ENCODE results near the gene ANKRD16.
A peak's percentile ranks its signal among the peaks of the same experiment; 100 is the strongest.
"Not testable (repeated sequence)": the region's sequence is repeated elsewhere in the genome, so short reads cannot be mapped to it uniquely, and the experiment has no call there.

The ANKRD16 gene

GRCh38 chr10:5871596-5871995 is 18.1 kb downstream of the ANKRD16 start:
- ATAC-seq: no peak

GRCh38 chr10:5869156-5869555 is 20.5 kb downstream of the ANKRD16 start:
- no peak for ATAC-seq

- ATAC-seq: not testable (repeated sequence)
These were observed 21.3 kb downstream of the ANKRD16 start for GRCh38 chr10:5868383-5868782.

GRCh38 chr10:5867091-5867615 is 22.5 kb downstream of the ANKRD16 start:
- ATAC-seq: not testable (repeated sequence)

GRCh38 chr10:5866451-5867081 is 23.1 kb downstream of the ANKRD16 start:
- not testable (repeated sequence) for ATAC-seq

DNA sequence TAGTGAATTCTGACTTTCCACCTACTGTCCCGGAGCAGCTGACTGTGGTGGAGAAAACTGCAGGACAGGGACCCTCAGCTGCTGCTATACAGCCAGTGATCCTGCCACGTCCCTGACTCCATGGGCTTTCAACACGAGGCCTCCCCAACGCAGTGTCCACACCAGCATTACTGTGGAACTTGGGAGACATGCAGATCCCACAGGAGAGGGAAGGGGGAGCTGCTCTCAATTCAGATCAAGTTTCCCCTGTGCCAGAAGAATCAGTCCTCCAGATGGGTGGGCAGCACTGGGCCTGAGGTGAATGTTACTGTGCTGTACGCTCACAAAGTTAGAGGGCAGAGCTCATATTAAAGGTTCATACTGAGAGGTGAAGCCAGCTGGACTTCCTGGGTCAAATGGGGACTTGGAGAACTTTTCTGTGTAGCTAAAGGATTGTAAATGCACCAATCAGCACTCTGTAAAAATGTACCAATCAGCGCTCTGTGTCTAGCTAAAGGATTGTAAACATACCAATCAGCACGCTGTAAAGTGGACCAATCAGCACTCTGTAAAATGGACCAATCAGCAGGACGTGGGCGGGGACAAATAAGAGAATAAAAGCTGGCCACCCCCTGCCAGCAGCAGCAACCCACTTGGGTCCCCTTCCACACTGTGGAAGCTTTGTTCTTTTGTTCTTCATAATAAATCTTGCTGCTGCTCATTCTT is 26.6 kb downstream of the ANKRD16 start:
- ATAC-seq: not testable (repeated sequence)

DNA sequence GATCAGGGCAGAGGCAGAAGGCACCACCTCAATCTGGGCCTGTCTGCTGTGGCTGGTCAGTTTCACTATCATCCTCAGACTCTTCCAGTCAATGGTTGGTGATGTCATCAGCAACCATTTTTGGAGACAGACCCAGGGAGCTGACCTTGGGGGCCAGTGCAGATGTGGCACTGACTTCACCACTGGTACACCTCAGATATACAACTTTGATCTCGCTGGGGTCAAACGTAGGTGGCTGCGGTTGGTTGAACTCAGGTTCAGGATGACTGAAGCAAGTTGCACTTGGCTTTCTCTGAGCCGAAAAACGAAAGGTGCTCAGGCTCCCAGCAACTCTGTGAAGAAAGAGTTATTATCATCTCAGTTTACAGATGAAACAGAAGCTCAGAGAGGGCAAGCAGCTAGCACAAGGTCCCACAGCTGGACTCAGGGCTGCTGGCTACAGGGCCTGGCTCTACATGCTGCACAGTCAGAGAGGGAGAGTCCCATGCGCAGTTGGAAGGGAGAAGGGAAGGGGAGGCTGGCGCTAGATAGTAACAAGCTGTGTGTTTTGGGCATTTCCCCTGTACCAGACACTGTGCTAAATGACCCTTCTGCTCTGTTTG is 27.2 kb downstream of the ANKRD16 start:
- peak; percentile 74 to 78 for ATAC-seq

GRCh38 chr10:5860066-5860465 is 29.6 kb downstream of the ANKRD16 start:
- ATAC-seq: no peak

DNA sequence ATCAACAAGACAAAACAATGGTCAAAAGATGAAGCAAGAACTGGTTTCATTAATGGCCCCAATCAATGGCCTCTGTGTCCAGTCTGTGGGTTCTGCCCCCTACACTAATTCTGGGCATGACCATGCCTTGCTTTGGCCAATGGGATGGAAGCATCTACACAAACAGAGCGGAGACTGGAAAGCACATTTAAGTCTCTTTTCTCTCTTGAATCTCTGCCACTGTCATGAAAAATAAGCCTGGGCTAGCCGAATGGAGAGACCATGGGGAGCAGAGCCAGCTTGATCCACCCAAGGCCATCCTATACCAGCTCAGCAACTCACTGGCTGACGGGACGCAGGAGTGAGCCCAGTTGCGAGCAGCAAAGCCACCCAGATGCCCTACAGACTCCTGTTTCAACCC is 30.9 kb downstream of the ANKRD16 start:
- no peak for ATAC-seq

DNA sequence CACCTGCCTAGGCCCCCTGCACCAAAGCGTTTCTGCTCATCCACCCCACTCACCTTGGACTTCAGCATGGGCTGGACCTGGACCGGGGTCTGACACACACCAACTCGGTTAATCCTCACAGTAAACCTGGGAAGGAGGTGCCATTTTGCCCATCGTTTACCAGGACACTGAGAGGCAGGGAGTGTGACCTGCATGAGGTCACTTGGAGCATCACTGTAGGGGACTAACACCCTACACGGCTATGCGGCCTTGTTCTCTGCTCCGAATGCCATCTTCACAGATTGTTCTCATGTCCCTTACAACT is 33.0 kb downstream of the ANKRD16 start:
- no peak for ATAC-seq

DNA sequence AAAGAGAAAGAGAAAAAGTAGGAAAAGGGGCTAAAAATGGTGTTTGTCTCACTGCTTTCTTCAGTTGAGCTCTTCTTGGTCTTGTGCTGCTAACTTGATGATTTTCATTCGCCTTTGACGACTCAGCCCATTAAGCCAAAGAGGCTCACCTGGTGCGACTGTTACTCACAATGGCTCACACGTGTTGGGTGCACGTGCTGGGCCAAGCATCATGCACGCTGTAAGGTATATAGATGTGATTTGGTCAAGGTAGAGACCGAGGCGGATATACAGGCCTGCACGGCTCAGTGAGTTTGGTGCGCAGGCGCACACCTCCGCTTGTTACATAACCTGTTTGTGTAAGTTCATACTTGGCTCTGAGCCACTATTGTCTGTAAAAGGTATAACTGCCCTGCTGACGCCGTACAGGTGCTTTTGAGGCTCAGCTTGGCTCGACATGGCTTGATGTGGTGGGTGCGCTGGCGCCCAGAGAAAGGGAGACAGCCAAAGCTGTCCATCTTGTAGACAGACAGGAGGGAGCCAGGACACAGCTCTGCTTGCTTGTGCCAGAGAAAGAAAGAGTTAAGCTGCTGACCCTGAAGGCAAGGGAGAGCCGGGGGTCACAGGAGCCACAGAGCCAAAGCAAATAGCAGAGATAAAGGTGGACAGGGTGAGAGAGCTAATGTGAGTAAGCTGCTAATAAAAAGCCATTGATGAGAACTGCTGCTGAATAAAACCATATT is 33.6 kb downstream of the ANKRD16 start:
- no peak for ATAC-seq

- no peak for ATAC-seq
These were observed 35.6 kb downstream of the ANKRD16 start for GRCh38 chr10:5854131-5854475.

DNA sequence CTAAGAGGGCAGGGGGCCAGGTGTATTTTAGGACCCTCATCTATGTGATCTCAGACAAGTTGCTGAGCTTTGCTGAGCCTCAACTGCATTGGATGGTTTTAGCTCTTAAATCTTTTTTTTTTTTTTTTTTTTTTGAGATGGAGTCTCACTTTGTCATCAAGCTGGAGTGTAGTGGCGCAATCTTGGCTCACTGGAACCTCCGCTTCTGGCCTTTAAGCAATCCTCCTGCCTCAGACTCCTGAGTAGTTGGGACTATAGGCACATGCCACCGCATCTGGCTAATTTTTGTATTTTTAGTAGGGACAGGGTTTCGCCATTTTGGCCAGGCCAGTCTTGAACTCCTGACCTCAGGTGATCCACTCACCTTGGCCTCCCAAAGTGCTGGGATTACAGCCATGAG is 43.0 kb downstream of the ANKRD16 start:
- not testable (repeated sequence) for ATAC-seq

DNA sequence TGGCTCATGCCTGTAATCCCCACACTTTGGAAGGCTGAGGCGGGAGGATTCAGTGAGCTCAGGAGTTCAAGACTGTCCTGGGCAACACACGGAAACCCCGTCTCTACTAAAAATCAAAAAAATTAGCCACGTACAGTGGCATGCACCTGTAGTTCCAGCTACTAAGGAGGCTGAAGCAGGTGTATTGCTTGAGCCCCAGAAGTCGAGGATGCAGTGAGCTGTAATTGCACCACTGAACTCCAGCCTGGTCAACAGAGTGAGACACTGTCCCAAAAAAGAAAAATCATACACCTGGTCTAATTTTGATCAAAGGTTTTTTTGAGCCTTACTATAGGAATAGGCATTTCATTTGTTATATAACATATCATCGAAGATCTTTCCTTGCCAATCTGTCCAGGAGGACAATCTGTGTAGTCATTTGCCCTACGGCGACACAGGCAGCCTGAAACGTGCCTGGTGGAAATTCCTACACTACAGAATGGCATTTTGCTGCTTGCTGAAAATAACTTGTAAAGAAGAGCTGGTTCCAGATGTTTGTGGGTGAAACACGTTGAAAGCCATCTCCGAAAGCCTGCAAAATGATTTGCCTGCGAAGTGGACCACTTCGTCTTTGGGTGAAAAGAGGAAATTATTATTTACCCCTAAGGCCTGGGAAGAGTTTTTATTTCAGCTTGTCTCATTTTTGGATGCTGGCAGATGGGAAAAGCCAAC is 45.2 kb downstream of the ANKRD16 start:
- ATAC-seq: no peak

- peak; percentile 80 to 86 for ATAC-seq
These were observed 45.9 kb downstream of the ANKRD16 start for GRCh38 chr10:5843686-5844344.

DNA sequence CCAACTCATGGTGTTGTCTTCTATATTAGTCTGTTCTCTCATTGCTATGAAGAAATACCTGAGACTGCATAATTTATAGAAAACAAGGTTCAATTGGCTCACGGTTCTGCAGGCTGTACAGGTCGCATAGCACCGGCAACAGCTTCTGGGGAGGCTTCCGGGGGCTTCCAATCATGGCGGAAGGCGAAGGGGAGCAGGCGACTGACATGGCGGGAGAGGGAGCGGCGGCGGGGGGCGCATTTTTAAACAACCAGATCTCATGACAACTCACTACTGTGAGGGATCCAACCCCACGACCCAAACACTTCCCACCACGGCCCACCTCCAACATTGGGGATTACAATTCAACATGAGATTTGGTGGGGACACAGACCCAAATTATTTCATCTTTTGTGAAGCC is 47.7 kb downstream of the ANKRD16 start:
- ATAC-seq: no peak

- ATAC-seq: no peak
These were observed 49.1 kb downstream of the ANKRD16 start for GRCh38 chr10:5840314-5841307.

DNA sequence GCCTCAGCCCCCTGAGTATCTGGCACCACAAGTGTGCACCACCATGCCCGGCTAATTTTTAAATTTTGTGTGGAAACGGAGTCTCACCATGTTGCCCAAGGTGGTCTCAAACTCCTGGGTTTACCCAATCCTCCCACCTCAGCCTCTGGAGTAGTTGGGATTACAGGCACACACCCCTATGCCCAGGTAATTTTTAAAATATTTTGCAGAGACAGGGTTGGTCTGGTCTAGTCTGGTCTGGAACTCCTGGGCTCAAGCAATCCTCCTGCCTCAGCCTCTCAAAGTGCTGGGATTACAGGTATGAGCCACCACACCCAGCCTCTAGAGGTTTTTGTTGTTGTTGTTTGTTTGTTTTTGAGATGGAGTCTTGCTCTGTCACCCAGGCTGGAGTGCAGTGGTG is 53.5 kb downstream of the ANKRD16 start:
- ATAC-seq: not testable (repeated sequence)

DNA sequence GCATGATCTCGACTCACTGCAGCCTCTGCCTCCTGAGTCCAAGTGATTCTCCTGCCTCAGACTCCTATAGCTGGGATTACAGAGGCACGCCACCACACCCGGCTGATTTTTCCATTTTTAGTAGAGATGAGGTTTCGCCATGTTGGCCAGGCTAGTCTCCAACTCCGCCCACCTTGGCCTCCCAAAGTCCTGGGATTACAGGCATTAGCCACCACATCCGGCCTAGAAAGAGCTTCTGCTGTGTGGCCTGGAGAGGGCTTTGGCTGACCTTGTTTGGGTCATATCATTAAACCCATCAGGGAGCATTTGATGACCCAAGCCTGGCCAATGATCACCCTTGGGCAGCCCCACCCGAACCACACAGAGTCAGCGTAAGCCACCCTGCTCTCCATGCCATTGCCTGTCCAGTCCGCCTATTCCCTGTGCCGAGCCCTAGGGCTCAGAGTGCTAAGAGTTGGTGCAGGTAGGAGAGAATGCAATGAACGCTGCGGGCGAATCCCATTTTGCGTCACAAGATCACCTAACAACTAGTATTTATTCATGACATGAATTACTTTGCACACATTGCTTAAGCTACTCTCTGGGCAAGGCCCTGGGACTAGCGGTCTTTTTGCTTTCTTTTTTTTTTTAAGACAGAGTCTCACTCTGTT is 54.1 kb downstream of the ANKRD16 start:
- ATAC-seq: no peak

DNA sequence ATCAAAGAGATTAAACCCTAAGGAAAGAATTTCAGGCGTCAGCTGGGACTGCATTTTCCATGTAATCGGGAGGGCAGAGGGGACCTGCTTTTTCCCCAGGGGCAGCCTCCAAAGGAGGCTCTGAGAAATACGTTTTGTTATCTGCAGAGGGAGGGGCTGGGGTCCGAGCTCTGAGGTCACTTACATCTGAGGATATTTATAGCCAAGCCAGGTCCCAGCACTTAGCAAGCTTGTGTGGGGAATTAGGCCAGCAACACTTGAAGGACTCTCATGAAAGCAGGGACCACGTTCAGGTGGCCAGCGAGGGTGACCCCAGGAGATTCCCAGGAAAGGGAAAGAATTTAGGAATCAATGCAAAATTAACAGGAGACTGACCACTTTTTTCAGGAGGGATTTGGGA is 55.9 kb downstream of the ANKRD16 start:
- ATAC-seq: no peak

Data from activated CD4-positive, CD25-positive, alpha-beta regulatory T cell treated with anti-CD3 and anti-CD28 coated beads, Interleukin-2, amount 50 U/mL, for 24 hours (primary cell).